ENCODE results near the gene ETNK1. TPM values are rescaled to one million over a fixed set of nuclear protein-coding genes. Genes with fewer than 3 reads are reported as not detected.
"Not testable (repeated sequence)": the region's sequence is repeated elsewhere in the genome, so short reads cannot be mapped to it uniquely, and the experiment has no call there.

The ETNK1 gene
- total RNA-seq, 1 donor from 2014 or later = 93.1 TPM

DNA sequence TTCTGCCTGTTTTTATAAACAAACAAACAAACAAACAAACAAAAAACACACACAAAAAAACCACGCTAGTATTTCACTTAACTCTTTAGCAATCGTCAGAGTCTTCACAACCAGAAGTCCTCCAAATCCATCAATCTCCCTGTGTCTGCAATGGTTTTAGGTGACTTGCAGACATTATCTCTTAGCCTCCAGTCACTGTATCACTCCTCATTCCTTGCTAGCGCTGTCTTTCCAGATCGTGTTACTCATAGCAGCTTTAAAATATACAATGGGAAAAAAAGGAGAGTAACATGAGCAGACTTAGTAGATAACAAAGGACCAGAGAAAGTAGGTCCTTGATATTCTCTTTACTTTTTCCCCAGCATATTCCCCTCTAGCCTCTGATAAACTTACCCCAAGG, 15.5 kb upstream of the ETNK1 start:
- H3K4me1 Mint-ChIP-seq (ENCODE audit: unreplicated experiment) = no peaks in the 10 kb centered on the region
- no peaks in the 10 kb centered on the region for H3K27me3 Mint-ChIP-seq
- TF ChIP-seq, protein P1, sequence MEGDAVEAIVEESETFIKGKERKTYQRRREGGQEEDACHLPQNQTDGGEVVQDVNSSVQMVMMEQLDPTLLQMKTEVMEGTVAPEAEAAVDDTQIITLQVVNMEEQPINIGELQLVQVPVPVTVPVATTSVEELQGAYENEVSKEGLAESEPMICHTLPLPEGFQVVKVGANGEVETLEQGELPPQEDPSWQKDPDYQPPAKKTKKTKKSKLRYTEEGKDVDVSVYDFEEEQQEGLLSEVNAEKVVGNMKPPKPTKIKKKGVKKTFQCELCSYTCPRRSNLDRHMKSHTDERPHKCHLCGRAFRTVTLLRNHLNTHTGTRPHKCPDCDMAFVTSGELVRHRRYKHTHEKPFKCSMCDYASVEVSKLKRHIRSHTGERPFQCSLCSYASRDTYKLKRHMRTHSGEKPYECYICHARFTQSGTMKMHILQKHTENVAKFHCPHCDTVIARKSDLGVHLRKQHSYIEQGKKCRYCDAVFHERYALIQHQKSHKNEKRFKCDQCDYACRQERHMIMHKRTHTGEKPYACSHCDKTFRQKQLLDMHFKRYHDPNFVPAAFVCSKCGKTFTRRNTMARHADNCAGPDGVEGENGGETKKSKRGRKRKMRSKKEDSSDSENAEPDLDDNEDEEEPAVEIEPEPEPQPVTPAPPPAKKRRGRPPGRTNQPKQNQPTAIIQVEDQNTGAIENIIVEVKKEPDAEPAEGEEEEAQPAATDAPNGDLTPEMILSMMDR (conservative IDR thresholded peaks at IDR 0.05) = no peak
- no peak overlapping the region for H3K27ac Mint-ChIP-seq
- no peak for DNase-seq (ENCODE audit: extremely low spot score, unreplicated experiment)
- peaks cover 6% of the 10 kb centered on the region for H3K9me3 Mint-ChIP-seq
- no peaks in the 10 kb centered on the region for H3K36me3 Mint-ChIP-seq
- no peak overlapping the region for H3K4me3 Mint-ChIP-seq

DNA sequence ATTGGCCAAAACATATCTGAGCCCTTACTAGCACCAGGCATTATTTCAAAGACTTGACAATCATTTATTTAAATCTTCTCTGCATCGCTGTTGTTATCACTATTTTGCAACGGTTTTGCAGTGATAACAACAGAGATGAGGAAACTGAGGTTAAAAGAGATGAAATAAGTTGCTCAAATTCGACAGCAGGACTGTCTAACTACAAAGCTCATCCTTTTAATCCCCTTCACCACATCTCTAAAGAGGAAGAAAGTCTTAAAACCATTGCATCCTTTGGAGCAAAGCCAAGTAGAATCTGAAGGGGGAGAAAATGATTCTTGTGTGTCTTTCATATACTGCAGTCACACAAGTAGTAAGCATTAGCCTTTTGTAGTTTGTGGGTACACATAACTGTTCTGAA, 14.8 kb upstream of the ETNK1 start:
- H3K36me3 Mint-ChIP-seq = no peaks in the 10 kb centered on the region
- peaks cover 6% of the 10 kb centered on the region for H3K9me3 Mint-ChIP-seq
- H3K4me1 Mint-ChIP-seq (ENCODE audit: unreplicated experiment) = no peaks in the 10 kb centered on the region
- H3K4me3 Mint-ChIP-seq = no peak overlapping the region
- no peak overlapping the region for H3K27ac Mint-ChIP-seq
- H3K27me3 Mint-ChIP-seq = no peaks in the 10 kb centered on the region
- no peak for DNase-seq (ENCODE audit: extremely low spot score, unreplicated experiment)
- TF ChIP-seq, protein P1 (conservative IDR thresholded peaks at IDR 0.05) = no peak

DNA sequence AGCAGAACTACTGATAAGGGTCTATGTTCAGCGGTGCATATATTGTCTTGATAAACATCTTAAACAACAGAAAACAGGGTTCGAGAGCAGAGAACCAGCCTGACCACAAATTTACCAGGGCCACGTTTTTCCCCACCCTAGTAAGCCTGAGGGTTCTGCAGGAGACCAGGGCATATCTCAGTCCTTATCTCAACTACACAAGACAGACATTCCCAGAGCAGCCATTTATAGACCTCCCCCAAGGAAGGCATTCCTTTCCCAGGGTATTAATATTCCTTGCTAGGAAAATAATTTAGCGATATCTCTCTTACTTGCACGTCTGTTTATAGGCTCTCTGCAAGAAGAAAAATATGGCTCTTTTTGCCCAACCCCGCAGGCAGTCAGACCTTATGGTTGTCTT, 12.1 kb upstream of the ETNK1 start:
- H3K27ac Mint-ChIP-seq; DNase-seq (ENCODE audit: extremely low spot score, unreplicated experiment); H3K27me3 Mint-ChIP-seq; H3K36me3 Mint-ChIP-seq; H3K4me1 Mint-ChIP-seq (ENCODE audit: unreplicated experiment); H3K4me3 Mint-ChIP-seq: not testable (repeated sequence)
- H3K9me3 Mint-ChIP-seq = peaks cover 10% of the 10 kb centered on the region

DNA sequence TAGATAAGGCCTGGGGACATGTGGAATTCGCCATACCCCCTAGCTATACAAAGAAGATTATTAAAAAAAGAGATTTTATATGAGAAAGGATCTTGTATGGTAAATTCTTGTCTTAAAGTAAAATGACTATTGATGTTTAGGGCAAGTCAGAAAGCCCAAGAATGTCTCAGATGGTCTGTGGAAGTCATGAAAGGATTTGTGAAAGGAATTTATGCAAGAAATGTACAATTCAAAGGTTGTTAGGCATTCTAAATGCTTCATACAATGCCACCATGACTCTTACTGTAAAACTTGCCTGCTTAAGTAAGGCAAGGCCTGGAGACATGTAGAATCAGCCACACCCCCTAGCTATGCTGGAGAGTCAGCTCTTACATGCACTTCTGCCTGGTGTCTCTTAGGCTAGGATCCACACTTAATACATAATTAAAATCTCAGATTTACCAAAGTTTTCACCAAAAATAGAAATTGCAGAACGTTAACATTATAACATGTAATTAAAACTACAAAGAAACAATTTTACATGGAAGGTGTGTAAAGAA, 8.9 kb upstream of the ETNK1 start:
- no peaks in the 10 kb centered on the region for H3K4me1 Mint-ChIP-seq (ENCODE audit: unreplicated experiment)
- H3K4me3 Mint-ChIP-seq = no peak overlapping the region
- H3K27me3 Mint-ChIP-seq = peaks cover 5% of the 10 kb centered on the region
- peaks cover 10% of the 10 kb centered on the region for H3K9me3 Mint-ChIP-seq
- no peak for DNase-seq (ENCODE audit: extremely low spot score, unreplicated experiment)
- no peak overlapping the region for H3K27ac Mint-ChIP-seq
- TF ChIP-seq, protein P1 (conservative IDR thresholded peaks at IDR 0.05) = no peak
- H3K36me3 Mint-ChIP-seq = no peaks in the 10 kb centered on the region

DNA sequence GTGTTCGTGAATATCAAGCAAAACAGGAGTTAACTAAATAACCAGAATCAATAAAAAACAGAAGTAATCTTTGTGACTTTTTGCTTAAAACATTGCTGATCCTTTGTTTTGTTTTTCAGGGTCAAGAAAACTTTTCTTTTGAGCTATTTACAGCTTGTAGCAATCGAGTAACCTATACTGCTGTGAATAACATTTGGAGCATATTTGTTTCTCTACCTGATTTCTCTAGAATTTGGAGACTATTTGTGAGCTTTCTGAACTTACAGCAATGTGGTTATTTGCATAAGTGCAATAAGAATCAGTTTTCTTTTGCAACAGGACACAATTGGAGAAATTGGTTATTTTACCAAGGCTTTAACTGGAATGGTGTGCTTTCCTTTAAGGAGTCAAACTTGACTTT, 7.3 kb upstream of the ETNK1 start:
- Mint-ChIP-seq H3K9me3 (peaks cover 4% of the 10 kb centered on the region), H3K27ac (no peak overlapping the region)

DNA sequence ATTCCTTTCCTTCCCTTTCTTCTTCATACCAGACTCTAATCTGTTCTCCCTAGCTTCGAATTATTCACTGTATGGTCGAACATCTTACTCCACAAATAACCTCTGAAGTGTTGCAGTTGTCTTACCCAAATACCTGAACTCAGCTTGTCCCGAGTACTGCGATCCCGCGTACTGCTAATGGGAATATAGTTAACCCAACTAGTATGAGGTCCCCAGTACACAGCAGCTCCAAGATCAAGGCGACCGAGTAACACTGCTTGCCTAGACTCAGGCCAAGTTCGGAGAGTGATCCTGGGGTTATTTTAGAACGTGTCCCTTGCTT, 462 bp upstream of the ETNK1 start:
- H3K4me3 Mint-ChIP-seq = peak overlapping the region; percentile 96
- peaks cover 8% of the 10 kb centered on the region for H3K36me3 Mint-ChIP-seq
- H3K4me1 Mint-ChIP-seq (ENCODE audit: unreplicated experiment) = peaks cover 23% of the 10 kb centered on the region
- no peak for DNase-seq (ENCODE audit: extremely low spot score, unreplicated experiment)
- peak overlapping the region; percentile 98 for H3K27ac Mint-ChIP-seq
- H3K9me3 Mint-ChIP-seq = no peaks in the 10 kb centered on the region
- peaks cover 11% of the 10 kb centered on the region for H3K27me3 Mint-ChIP-seq
- TF ChIP-seq, protein P1 (conservative IDR thresholded peaks at IDR 0.05) = no peak

More for the DNA sequence above, 7.3 kb upstream of the ETNK1 start:
- TF ChIP-seq, protein P1 (conservative IDR thresholded peaks at IDR 0.05) = no peak
- H3K27me3 Mint-ChIP-seq = peaks cover 11% of the 10 kb centered on the region
- no peak for DNase-seq (ENCODE audit: extremely low spot score, unreplicated experiment)
- H3K4me1 Mint-ChIP-seq (ENCODE audit: unreplicated experiment) = no peaks in the 10 kb centered on the region
- H3K4me3 Mint-ChIP-seq = no peak overlapping the region
- no peaks in the 10 kb centered on the region for H3K36me3 Mint-ChIP-seq
